ENCODE results near the gene TMEM72. TPM values are rescaled to one million over a fixed set of nuclear protein-coding genes. Genes with fewer than 3 reads are reported as not detected.

TMEM72 gene
- total RNA-seq, 1 donor from 2014 or later = not detected

DNA sequence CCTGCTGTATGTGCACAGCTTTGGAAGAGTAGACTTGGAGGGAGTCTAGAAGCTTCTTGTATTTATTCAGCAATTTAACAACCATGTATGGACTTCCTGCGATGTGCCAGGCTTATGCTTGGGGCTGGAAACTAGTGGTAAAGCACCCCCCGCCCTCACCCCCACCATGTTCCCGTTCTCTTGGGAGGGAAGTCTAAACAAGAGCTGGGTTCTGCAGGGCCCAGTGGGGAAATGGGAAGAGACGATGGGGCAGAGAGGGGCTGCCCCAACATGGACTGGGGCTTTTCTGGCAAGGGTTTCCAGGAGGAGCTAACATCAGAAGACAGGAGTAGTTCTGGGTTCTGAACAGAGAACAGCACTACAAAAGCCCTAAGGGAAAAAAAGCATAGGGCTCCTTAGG, 56.5 kb downstream of the TMEM72 start:
- H3K4me3 Mint-ChIP-seq (ENCODE audit: unreplicated experiment) = no peak overlapping the region
- peaks cover 60% of the 10 kb centered on the region for H3K4me1 Mint-ChIP-seq (ENCODE audit: low read depth)
- H3K36me3 Mint-ChIP-seq (ENCODE audit: low read depth) = peaks cover 14% of the 10 kb centered on the region
- H3K27ac Mint-ChIP-seq (ENCODE audit: unreplicated experiment) = peak overlapping the region; percentile 71
- no peaks in the 10 kb centered on the region for H3K9me3 Mint-ChIP-seq (ENCODE audit: low read depth)
- no peak for DNase-seq (ENCODE audit: low spot score)
- H3K27me3 Mint-ChIP-seq (ENCODE audit: low read depth) = no peaks in the 10 kb centered on the region
- TF ChIP-seq, protein P1, sequence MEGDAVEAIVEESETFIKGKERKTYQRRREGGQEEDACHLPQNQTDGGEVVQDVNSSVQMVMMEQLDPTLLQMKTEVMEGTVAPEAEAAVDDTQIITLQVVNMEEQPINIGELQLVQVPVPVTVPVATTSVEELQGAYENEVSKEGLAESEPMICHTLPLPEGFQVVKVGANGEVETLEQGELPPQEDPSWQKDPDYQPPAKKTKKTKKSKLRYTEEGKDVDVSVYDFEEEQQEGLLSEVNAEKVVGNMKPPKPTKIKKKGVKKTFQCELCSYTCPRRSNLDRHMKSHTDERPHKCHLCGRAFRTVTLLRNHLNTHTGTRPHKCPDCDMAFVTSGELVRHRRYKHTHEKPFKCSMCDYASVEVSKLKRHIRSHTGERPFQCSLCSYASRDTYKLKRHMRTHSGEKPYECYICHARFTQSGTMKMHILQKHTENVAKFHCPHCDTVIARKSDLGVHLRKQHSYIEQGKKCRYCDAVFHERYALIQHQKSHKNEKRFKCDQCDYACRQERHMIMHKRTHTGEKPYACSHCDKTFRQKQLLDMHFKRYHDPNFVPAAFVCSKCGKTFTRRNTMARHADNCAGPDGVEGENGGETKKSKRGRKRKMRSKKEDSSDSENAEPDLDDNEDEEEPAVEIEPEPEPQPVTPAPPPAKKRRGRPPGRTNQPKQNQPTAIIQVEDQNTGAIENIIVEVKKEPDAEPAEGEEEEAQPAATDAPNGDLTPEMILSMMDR (IDR thresholded peaks at IDR 0.05) = no peak

DNA sequence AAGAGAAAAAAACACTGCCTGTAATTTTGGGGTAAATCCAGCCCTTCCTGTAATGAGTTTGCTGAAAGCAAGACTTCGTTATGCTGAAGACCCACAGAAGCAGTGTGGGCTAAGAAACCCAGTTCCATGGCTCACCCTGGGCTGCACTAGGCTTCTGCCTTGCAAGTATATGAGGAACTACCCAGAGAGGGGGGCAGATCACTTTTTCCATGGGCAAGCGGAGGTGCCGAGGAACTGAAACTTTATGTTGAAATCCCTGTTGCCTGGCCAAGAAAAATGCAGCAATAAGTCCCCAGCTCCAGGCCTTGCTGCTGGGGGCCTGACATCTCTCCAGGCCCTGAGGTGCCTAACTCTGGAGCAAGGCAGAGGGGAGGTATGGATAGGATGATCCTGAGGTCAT, 57.0 kb downstream of the TMEM72 start:
- no peaks in the 10 kb centered on the region for H3K27me3 Mint-ChIP-seq (ENCODE audit: low read depth)
- H3K4me1 Mint-ChIP-seq (ENCODE audit: low read depth) = peaks cover 55% of the 10 kb centered on the region
- peak overlapping the region; percentile 61 for H3K27ac Mint-ChIP-seq (ENCODE audit: unreplicated experiment)
- no peaks in the 10 kb centered on the region for H3K9me3 Mint-ChIP-seq (ENCODE audit: low read depth)
- TF ChIP-seq, protein P1 (IDR thresholded peaks at IDR 0.05) = no peak
- DNase-seq (ENCODE audit: low spot score) = no peak
- H3K4me3 Mint-ChIP-seq (ENCODE audit: unreplicated experiment) = no peak overlapping the region
- peaks cover 14% of the 10 kb centered on the region for H3K36me3 Mint-ChIP-seq (ENCODE audit: low read depth)

DNA sequence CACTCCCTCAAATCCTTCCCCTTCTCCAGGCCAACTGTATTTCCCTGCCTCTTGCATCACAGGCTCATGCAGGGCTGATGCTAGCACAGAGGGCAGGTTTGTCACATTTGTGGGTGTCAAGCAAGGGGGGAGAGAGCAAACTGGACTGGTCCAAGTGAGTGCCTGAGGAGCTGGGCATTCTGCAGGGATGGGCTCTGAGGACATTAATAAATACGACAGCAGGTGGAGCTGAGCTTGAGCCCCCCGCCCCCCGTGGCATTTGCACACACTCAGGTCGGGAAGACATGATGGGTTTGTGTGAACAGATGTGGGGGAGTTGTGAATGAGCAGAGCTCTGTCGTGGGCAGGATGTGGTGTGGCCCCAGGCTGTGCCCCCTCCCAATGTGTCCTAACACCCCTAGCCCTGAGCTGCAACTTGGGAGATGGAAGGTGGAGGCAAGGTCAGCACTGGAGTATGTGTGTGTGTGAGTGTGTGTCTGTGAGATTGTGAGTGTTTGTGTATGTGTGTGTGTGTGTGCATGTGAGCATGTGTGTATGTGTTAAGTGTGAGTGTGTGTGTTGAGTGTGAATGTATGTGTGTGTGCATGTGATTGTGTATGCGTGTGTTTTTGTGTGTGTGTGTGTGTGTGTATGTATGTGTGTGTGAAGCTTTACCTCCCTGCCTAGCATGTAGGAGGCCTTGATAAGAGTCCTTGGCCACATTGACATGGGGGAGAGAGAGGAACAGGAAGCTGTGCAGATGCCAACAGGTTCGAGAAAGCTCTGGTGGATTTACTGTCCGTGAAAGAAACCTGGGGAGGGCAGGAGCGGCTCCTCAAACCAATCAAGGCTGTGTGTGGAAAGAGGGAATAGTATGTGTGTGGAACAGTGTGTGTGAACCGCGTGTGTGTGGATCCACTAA, 57.6 kb downstream of the TMEM72 start:
- Mint-ChIP-seq H3K27me3 (ENCODE audit: low read depth) (no peaks in the 10 kb centered on the region), H3K27ac (ENCODE audit: unreplicated experiment) (no peak overlapping the region), H3K9me3 (ENCODE audit: low read depth) (no peaks in the 10 kb centered on the region), H3K4me3 (ENCODE audit: unreplicated experiment) (no peak overlapping the region), H3K36me3 (ENCODE audit: low read depth) (peaks cover 15% of the 10 kb centered on the region), H3K4me1 (ENCODE audit: low read depth) (peaks cover 54% of the 10 kb centered on the region)
- TF ChIP-seq, protein P1 (IDR thresholded peaks at IDR 0.05) = no peak
- DNase-seq (ENCODE audit: low spot score) = no peak

- Mint-ChIP-seq H3K27me3 (ENCODE audit: low read depth) (no peaks in the 10 kb centered on the region), H3K4me3 (ENCODE audit: unreplicated experiment) (no peak overlapping the region), H3K27ac (ENCODE audit: unreplicated experiment) (no peak overlapping the region), H3K9me3 (ENCODE audit: low read depth) (no peaks in the 10 kb centered on the region), H3K36me3 (ENCODE audit: low read depth) (peaks cover 15% of the 10 kb centered on the region), H3K4me1 (ENCODE audit: low read depth) (peaks cover 54% of the 10 kb centered on the region)
- TF ChIP-seq, protein P1 (IDR thresholded peaks at IDR 0.05) = no peak
- DNase-seq (ENCODE audit: low spot score) = no peak
Observed at GRCh38 chr10:44969854-44970253, 58.7 kb downstream of the TMEM72 start.

DNA sequence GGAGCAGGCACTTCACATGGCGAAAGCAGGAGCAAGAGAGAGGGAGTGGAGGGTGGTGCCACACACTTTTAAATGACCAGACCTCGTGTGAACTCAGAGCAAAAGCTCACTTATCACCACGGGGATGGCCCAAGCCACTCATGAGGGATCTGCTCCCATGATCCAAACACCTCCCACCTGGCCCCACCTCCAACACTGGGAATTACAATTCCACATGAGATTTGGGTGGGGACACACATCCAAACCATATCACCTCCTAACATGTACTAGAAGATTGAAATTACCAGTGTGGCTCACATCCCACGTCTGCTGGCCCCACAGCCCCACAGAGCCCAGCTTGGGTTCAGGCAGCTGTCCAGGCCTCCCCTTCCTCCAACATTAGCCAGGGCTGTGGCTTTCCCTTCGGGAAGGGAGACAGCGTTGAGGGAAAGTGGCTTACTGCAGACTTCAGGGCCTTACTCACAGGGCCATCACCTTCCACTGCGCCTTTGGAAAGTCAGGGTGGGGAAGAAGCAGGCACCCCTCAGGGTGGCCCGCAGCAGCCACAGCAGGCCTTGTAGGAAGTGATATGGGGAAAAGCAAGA, 59.8 kb downstream of the TMEM72 start:
- Mint-ChIP-seq H3K27me3 (ENCODE audit: low read depth) (no peaks in the 10 kb centered on the region), H3K4me3 (ENCODE audit: unreplicated experiment) (no peak overlapping the region), H3K9me3 (ENCODE audit: low read depth) (no peaks in the 10 kb centered on the region), H3K4me1 (ENCODE audit: low read depth) (peaks cover 48% of the 10 kb centered on the region), H3K36me3 (ENCODE audit: low read depth) (peaks cover 15% of the 10 kb centered on the region), H3K27ac (ENCODE audit: unreplicated experiment) (peak overlapping the region; percentile 17)
- TF ChIP-seq, protein P1 (IDR thresholded peaks at IDR 0.05) = no peak
- no peak for DNase-seq (ENCODE audit: low spot score)
